PC-3 (cell line): Measurements from ENCODE around the gene CYTH4.

Source experiments
- EZH2 ChIP-seq: fragments of 300-600 bp; sonication (generic); IDR thresholded peaks from one replicate; pipeline ENCODE4 v1.6.1; 2017; ENCODE audit warnings: antibody characterized with exemption, mild to moderate bottlenecking, low read length; ENCODE audit not compliant: unreplicated experiment
- EZH2phosphoT487 ChIP-seq: fragments of 300-600 bp; sonication (generic); IDR thresholded peaks from 2 replicates; pipeline ENCODE4 v1.6.1; 2018; ENCODE audit warnings: mild to moderate bottlenecking, antibody characterized with exemption, low read length, borderline replicate concordance
- TF ChIP-seq, protein P1 (sequence below): fragments of 300-600 bp; sonication (generic); conservative IDR thresholded peaks from 2 replicates; pipeline ENCODE4 v1.5.1; 2017; ENCODE audit warnings: antibody characterized with exemption, low read depth, mild to moderate bottlenecking, low read length

DNA sequence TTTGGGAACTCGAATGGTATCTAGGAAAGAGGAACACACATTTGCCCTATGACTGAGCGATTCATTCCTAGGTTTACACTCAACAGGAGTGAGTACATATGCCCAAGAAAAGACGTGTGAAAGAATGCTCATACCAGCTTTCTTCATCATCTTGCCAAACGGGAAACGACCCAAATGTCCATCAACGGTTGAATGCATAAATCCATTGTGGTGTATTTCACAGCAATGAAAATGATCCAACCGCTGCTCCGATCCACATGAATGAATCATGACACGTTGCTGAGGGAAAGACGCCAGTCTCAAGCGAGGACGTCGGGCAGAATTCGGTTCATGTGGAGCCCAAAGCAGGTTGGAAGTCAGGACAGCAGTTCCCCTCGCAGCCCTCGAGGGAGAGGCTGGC is 71.5 kb downstream of the CYTH4 start:
- TF ChIP-seq, protein P1, sequence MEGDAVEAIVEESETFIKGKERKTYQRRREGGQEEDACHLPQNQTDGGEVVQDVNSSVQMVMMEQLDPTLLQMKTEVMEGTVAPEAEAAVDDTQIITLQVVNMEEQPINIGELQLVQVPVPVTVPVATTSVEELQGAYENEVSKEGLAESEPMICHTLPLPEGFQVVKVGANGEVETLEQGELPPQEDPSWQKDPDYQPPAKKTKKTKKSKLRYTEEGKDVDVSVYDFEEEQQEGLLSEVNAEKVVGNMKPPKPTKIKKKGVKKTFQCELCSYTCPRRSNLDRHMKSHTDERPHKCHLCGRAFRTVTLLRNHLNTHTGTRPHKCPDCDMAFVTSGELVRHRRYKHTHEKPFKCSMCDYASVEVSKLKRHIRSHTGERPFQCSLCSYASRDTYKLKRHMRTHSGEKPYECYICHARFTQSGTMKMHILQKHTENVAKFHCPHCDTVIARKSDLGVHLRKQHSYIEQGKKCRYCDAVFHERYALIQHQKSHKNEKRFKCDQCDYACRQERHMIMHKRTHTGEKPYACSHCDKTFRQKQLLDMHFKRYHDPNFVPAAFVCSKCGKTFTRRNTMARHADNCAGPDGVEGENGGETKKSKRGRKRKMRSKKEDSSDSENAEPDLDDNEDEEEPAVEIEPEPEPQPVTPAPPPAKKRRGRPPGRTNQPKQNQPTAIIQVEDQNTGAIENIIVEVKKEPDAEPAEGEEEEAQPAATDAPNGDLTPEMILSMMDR: no peak
- TF ChIP-seq EZH2phosphoT487: no peak
- no peak for TF ChIP-seq EZH2
